Gastrocnemius medialis (tissue), 4 donors: ENCODE measurements around the gene REXO4.

Experiments
- CTCF ChIP-seq, 5 experiments: fragments of 450-650 bp in 3 of 5; fragments of 200-600 bp in 2 of 5; sonication (generic) in 2 of 5; IDR thresholded peaks in 4 of 5; conservative IDR thresholded peaks in 1 of 5; 1 replicate in 4 of 5; 2 replicates in 1 of 5; pipeline ENCODE4 v1.5.1; 2016 to 2019; ENCODE audit warnings: antibody characterized with exemption in 5 of 5, mild to moderate bottlenecking in 3 of 5, moderate library complexity in 3 of 5
- POLR2A ChIP-seq, 2 donors: fragments of 450-650 bp; IDR thresholded peaks; one replicate each; pipeline ENCODE4 v1.6.1; 2017; ENCODE audit warnings: antibody characterized with exemption in 2 of 2, mild to moderate bottlenecking in 2 of 2, moderate library complexity in 2 of 2

- TF ChIP-seq CTCF (IDR thresholded peaks at IDR 0.05 in 4 of 5, conservative IDR thresholded peaks at IDR 0.05 in 1 of 5) (no peak), POLR2A (IDR thresholded peaks at IDR 0.05) (no peak)
These were observed 33.0 kb downstream of the REXO4 start for GRCh38 chr9:133384736-133385321.
